Naive thymus-derived CD4-positive, alpha-beta T cell (primary cell): ENCODE data around the gene NCLN. TPM values are rescaled to one million over a fixed set of nuclear protein-coding genes. Genes with fewer than 3 reads are reported as not detected.

Source experiments
- ATAC-seq: fragments of 150-1000 bp; cut with Tn5 transposase; 2 replicates; pipeline ENCODE4 v1.10.0; 2021; ENCODE audit warnings: mild to moderate bottlenecking, moderate library complexity
- CTCF ChIA-PET: fragments of 350-600 bp; sonication (Branson Sonifier 250); formaldehyde crosslinking; loops from one replicate; lab custom pipeline; 2021; ENCODE audit warnings: antibody characterized with exemption; lab: Charles Lee
- POLR2A ChIA-PET: fragments of 350-600 bp; sonication (Branson Sonifier 250); formaldehyde crosslinking; loops from one replicate; lab custom pipeline; 2021; ENCODE audit warnings: antibody characterized with exemption, inconsistent platforms; lab: Charles Lee
- DNase-seq, 9 donors: peaks; one replicate each; pipeline versions ENCODE4 v3.0.0 to v3.0.0-alpha.2; 2020 to 2022; ENCODE audit warnings: mixed read lengths in 1 of 9
- H3K27ac ChIP-seq: one replicate; pipeline ENCODE4 v1.7.0; 2013; ENCODE audit warnings: mild to moderate bottlenecking, low read depth, low read length, moderate library complexity
- H3K27me3 ChIP-seq, 2 donors: one replicate each; pipeline ENCODE4 v1.7.0; 2013; ENCODE audit warnings: low read length in 2 of 2, mild to moderate bottlenecking in 2 of 2, moderate library complexity in 2 of 2; ENCODE audit not compliant: control insufficient read depth in 2 of 2, insufficient read depth in 2 of 2
- H3K36me3 ChIP-seq, 3 experiments: 1 replicate in 2 of 3; 2 replicates in 1 of 3; pipeline ENCODE4 v1.7.0; 2013; ENCODE audit warnings: low read length in 3 of 3, mild to moderate bottlenecking in 3 of 3, moderate library complexity in 1 of 3; ENCODE audit not compliant: insufficient read depth in 3 of 3, control insufficient read depth in 2 of 3
- H3K4me1 ChIP-seq, 2 donors: one replicate each; pipeline ENCODE4 v1.7.0; 2013; ENCODE audit warnings: low read length in 2 of 2, mild to moderate bottlenecking in 2 of 2, moderate library complexity in 1 of 2; ENCODE audit not compliant: control insufficient read depth in 2 of 2, insufficient read depth in 2 of 2
- H3K4me3 ChIP-seq: 2 replicates; pipeline ENCODE4 v1.7.0; 2013; ENCODE audit warnings: mild to moderate bottlenecking, low read length
- H3K9me3 ChIP-seq, 3 experiments: 1 replicate in 2 of 3; 2 replicates in 1 of 3; pipeline ENCODE4 v1.7.0; 2013; ENCODE audit warnings: low read length in 3 of 3; ENCODE audit not compliant: control insufficient read depth in 2 of 3
- H3K27ac Mint-ChIP-seq, 9 donors: one replicate each; pipeline ENCODE4 v1.8.0; 2020 to 2022; ENCODE audit warnings: mixed read lengths in 9 of 9, mild to moderate bottlenecking in 8 of 9, moderate library complexity in 5 of 9, inconsistent platforms in 2 of 9
- H3K27me3 Mint-ChIP-seq, 5 donors: one replicate each; pipeline ENCODE4 v1.8.0; 2021 to 2022; ENCODE audit warnings: mixed read lengths in 5 of 5, mild to moderate bottlenecking in 1 of 5
- H3K36me3 Mint-ChIP-seq, 5 donors: one replicate each; pipeline ENCODE4 v1.8.0; 2020 to 2022; ENCODE audit warnings: mixed read lengths in 5 of 5, mild to moderate bottlenecking in 3 of 5, inconsistent platforms in 1 of 5
- H3K4me1 Mint-ChIP-seq, 7 donors: one replicate each; pipeline ENCODE4 v1.8.0; 2020 to 2022; ENCODE audit warnings: mixed read lengths in 7 of 7, mild to moderate bottlenecking in 3 of 7, inconsistent platforms in 1 of 7
- H3K4me3 Mint-ChIP-seq, 10 donors: one replicate each; pipeline ENCODE4 v1.8.0; 2020 to 2022; ENCODE audit warnings: mild to moderate bottlenecking in 10 of 10, mixed read lengths in 10 of 10, moderate library complexity in 6 of 10, inconsistent platforms in 2 of 10
- H3K9me3 Mint-ChIP-seq, 11 donors: one replicate each; pipeline ENCODE4 v1.8.0; 2020 to 2022; ENCODE audit warnings: mixed read lengths in 11 of 11, mild to moderate bottlenecking in 4 of 11, inconsistent platforms in 1 of 11, moderate library complexity in 1 of 11
- intact Hi-C, 2 donors: fragments of 100-400 bp; cut with micrococcal nuclease; formaldehyde crosslinking; loops; one replicate each; pipeline ENCODE4 v1.15.1; 2023
- polyA plus RNA-seq, 2 donors: library from polyadenylated mRNA; unstranded; fragments of 300-500 nt; fragmentation: Illumina TruSeq; gene quantifications; one replicate each; pipeline ENCODE4 v1.2.3, GENCODE V29; 2021
- total RNA-seq, 6 experiments: library from RNA in 5 of 6; stranded (reverse) in 5 of 6; gene quantifications; 1 replicate in 5 of 6; 2 replicates in 1 of 6; pipeline ENCODE4 v1.2.3 and lab custom pipeline; 2021 to 2026

NCLN gene
- total and polyA plus RNA-seq, 7 experiments from 2014 or later, result 19.9 to 64.7 (median 51.7) TPM

- ChIA-PET CTCF (no interaction called here), POLR2A (interaction anchor here (1.0 to 2.0 kb wide), 4 partner anchors 9 to 228 kb away, joined by 3 to 10 read pairs (median 4); no protein-coding TSS in a partner anchor)
- Mint-ChIP-seq H3K4me3 (peak within 1 kb of the TSS; percentile 95 to 100 (median 98)), H3K36me3 (peaks cover 0 to 43% (median 10%) of the 10 kb centered on the region in 5 donors), H3K4me1 (peaks cover 5 to 32% (median 25%) of the 10 kb centered on the region in 7 donors), H3K27me3 (no peaks in the 10 kb centered on the region), H3K9me3 (peaks cover 0 to 3% (median 0%) of the 10 kb centered on the region in 11 donors), H3K27ac (peak within 1 kb of the TSS; percentile 88 to 100 (median 91))
- H3K4me3 ChIP-seq, result peak within 1 kb of the TSS; percentile 96
- DNase-seq, result peak in 8 of 9 donors; percentile 57 to 74 (median 72)
- no peaks in the 10 kb centered on the region for H3K9me3 ChIP-seq
- no peaks in the 10 kb centered on the region for H3K27me3 ChIP-seq
- peak within 1 kb of the TSS; percentile 88 for H3K27ac ChIP-seq
- peaks cover 0 to 38% (median 12%) of the 10 kb centered on the region in 3 experiments for H3K36me3 ChIP-seq
- intact Hi-C loops, result loop anchor here (1.0 to 5.0 kb wide), 6 partner anchors 15 to 701 kb away; partner anchors contain the start of genes GADD45B (in 1 of the 2) and GNA15 (in 1 of the 2)
- H3K4me1 ChIP-seq, result peaks cover 32 to 36% of the 10 kb centered on the region in 2 donors
- peak; percentile 84 for ATAC-seq
Observed at GRCh38 chr19:3178377-3178972, 7.3 kb upstream of the NCLN start, which contains the start of gene S1PR4. TSS of gene S1PR4 (plus strand) at chr19:3178769. CDS start at chr19:3178793, 24 bp downstream.

DNA sequence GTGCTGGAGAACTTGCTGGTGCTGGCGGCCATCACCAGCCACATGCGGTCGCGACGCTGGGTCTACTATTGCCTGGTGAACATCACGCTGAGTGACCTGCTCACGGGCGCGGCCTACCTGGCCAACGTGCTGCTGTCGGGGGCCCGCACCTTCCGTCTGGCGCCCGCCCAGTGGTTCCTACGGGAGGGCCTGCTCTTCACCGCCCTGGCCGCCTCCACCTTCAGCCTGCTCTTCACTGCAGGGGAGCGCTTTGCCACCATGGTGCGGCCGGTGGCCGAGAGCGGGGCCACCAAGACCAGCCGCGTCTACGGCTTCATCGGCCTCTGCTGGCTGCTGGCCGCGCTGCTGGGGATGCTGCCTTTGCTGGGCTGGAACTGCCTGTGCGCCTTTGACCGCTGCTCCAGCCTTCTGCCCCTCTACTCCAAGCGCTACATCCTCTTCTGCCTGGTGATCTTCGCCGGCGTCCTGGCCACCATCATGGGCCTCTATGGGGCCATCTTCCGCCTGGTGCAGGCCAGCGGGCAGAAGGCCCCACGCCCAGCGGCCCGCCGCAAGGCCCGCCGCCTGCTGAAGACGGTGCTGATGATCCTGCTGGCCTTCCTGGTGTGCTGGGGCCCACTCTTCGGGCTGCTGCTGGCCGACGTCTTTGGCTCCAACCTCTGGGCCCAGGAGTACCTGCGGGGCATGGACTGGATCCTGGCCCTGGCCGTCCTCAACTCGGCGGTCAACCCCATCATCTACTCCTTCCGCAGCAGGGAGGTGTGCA is 6.6 kb upstream of the NCLN start:
- Histone ChIP-seq H3K4me3 (peak overlapping the region; percentile 96), H3K27me3 (no peaks in the 10 kb centered on the region), H3K36me3 (peaks cover 0 to 38% (median 12%) of the 10 kb centered on the region in 3 experiments), H3K9me3 (no peaks in the 10 kb centered on the region), H3K4me1 (peaks cover 39 to 43% of the 10 kb centered on the region in 2 donors), H3K27ac (peak overlapping the region; percentile 88)
- ChIA-PET CTCF (interaction anchor here (0.6 to 1.2 kb wide), 2 partner anchors 33 to 103 kb away, joined by 3 to 5 read pairs; no protein-coding TSS in a partner anchor), POLR2A (interaction anchor here (0.5 to 2.0 kb wide), 9 partner anchors 9 to 1434 kb away, joined by 3 to 10 read pairs (median 3); no protein-coding TSS in a partner anchor)
- Mint-ChIP-seq H3K9me3 (peaks cover 0 to 3% (median 0%) of the 10 kb centered on the region in 11 donors), H3K27ac (peak overlapping the region; percentile 88 to 100 (median 91)), H3K36me3 (peaks cover 0 to 47% (median 14%) of the 10 kb centered on the region in 5 donors), H3K4me1 (peaks cover 11 to 38% (median 31%) of the 10 kb centered on the region in 7 donors), H3K4me3 (peak overlapping the region; percentile 95 to 100 (median 98)), H3K27me3 (no peaks in the 10 kb centered on the region)
- DNase-seq (peak in 2 of 9 donors; percentile 31 to 45), ATAC-seq (peak; percentile 15)
- intact Hi-C loops, result loop anchor here (1.0 to 5.0 kb wide), 6 partner anchors 16 to 702 kb away; partner anchors contain the start of genes GADD45B (in 1 of the 2) and GNA15 (in 1 of the 2)

DNA sequence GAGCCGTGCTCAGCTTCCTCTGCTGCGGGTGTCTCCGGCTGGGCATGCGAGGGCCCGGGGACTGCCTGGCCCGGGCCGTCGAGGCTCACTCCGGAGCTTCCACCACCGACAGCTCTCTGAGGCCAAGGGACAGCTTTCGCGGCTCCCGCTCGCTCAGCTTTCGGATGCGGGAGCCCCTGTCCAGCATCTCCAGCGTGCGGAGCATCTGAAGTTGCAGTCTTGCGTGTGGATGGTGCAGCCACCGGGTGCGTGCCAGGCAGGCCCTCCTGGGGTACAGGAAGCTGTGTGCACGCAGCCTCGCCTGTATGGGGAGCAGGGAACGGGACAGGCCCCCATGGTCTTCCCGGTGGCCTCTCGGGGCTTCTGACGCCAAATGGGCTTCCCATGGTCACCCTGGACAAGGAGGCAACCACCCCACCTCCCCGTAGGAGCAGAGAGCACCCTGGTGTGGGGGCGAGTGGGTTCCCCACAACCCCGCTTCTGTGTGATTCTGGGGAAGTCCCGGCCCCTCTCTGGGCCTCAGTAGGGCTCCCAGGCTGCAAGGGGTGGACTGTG is 5.9 kb upstream of the NCLN start:
- no peaks in the 10 kb centered on the region for H3K9me3 ChIP-seq
- H3K27ac ChIP-seq, result peak overlapping the region; percentile 88
- H3K4me3 Mint-ChIP-seq, result peak overlapping the region; percentile 95 to 100 (median 98)
- ChIA-PET CTCF (interaction anchor here (0.6 to 1.2 kb wide), 2 partner anchors 34 to 104 kb away, joined by 3 to 5 read pairs; no protein-coding TSS in a partner anchor), POLR2A (interaction anchor here (0.5 to 2.0 kb wide), 7 partner anchors 33 to 1434 kb away, joined by 3 to 10 read pairs (median 4); no protein-coding TSS in a partner anchor)
- peak in 2 of 9 donors; percentile 25 to 72 for DNase-seq
- peak overlapping the region; percentile 88 to 100 (median 91) for H3K27ac Mint-ChIP-seq
- no peaks in the 10 kb centered on the region for H3K27me3 Mint-ChIP-seq
- intact Hi-C loops, result loop anchor here (2.0 to 5.0 kb wide), 4 partner anchors 17 to 1222 kb away; partner anchors contain the start of genes CHAF1A (in 1 of the 2), GADD45B (in 1 of the 2), GNA15 (in 1 of the 2) and SH3GL1 (in 1 of the 2)
- peak; percentile 15 for ATAC-seq
- peaks cover 17 to 45% (median 38%) of the 10 kb centered on the region in 7 donors for H3K4me1 Mint-ChIP-seq
- H3K4me1 ChIP-seq, result peaks cover 45 to 50% of the 10 kb centered on the region in 2 donors
- H3K27me3 ChIP-seq, result no peaks in the 10 kb centered on the region
- H3K36me3 ChIP-seq, result peaks cover 0 to 41% (median 12%) of the 10 kb centered on the region in 3 experiments
- H3K4me3 ChIP-seq, result peak overlapping the region; percentile 96
- H3K9me3 Mint-ChIP-seq, result peaks cover 0 to 3% (median 0%) of the 10 kb centered on the region in 11 donors
- H3K36me3 Mint-ChIP-seq, result peaks cover 0 to 53% (median 18%) of the 10 kb centered on the region in 5 donors

- POLR2A ChIA-PET, result interaction anchor here (0.6 to 3.9 kb wide), 12 partner anchors 11 to 591 kb away, joined by 3 to 21 read pairs (median 4); partner anchors contain the start of gene TLE6
- peaks cover 0 to 3% (median 0%) of the 10 kb centered on the region in 11 donors for H3K9me3 Mint-ChIP-seq
- DNase-seq, result no peak
- peak overlapping the region; percentile 18 for H3K4me3 ChIP-seq
- intact Hi-C loops, result loop anchor here (2.0 to 5.0 kb wide), 4 partner anchors 233 to 1218 kb away; partner anchors contain the start of genes CHAF1A (in 1 of the 2), MRPL54 (in 1 of the 2), SH3GL1 (in 1 of the 2) and ZNF57 (in 1 of the 2)
- peaks cover 0 to 40% (median 12%) of the 10 kb centered on the region in 3 experiments for H3K36me3 ChIP-seq
- H3K4me3 Mint-ChIP-seq, result peak overlapping the region; percentile 86 to 99 (median 94)
- peak overlapping the region; percentile 34 for H3K27ac ChIP-seq
- CTCF ChIA-PET, result interaction anchor here (0.6 to 1.8 kb wide), 4 partner anchors 20 to 205 kb away, joined by 3 to 5 read pairs (median 3); no protein-coding TSS in a partner anchor
- no peak for ATAC-seq
- H3K9me3 ChIP-seq, result no peaks in the 10 kb centered on the region
- peak overlapping the region; percentile 78 to 99 (median 91) for H3K27ac Mint-ChIP-seq
- peaks cover 52 to 59% of the 10 kb centered on the region in 2 donors for H3K4me1 ChIP-seq
- H3K27me3 ChIP-seq, result no peaks in the 10 kb centered on the region
- peaks cover 0 to 2% (median 0%) of the 10 kb centered on the region in 5 donors for H3K27me3 Mint-ChIP-seq
- peaks cover 0 to 44% (median 18%) of the 10 kb centered on the region in 5 donors for H3K36me3 Mint-ChIP-seq
- peaks cover 37 to 62% (median 49%) of the 10 kb centered on the region in 7 donors for H3K4me1 Mint-ChIP-seq
Observed at GRCh38 chr19:3183721-3184641, 1.7 kb upstream of the NCLN start.
